Nephron (organoid): ENCODE measurements around the gene RASA1.

ENCODE experiments used
- H3K27ac Mint-ChIP-seq, 3 experiments: 2 replicates each; pipeline ENCODE4 v1.8.0; 2020; ENCODE audit warnings: mixed read lengths in 3 of 3, mild to moderate bottlenecking in 2 of 3, moderate library complexity in 1 of 3
- H3K27me3 Mint-ChIP-seq: 2 replicates; pipeline ENCODE4 v1.8.0; 2021; ENCODE audit warnings: low read depth, mild to moderate bottlenecking, moderate library complexity, mixed read lengths
- H3K36me3 Mint-ChIP-seq: 2 replicates; pipeline ENCODE4 v1.8.0; 2020; ENCODE audit warnings: low read depth, mixed read lengths
- H3K4me1 Mint-ChIP-seq: 2 replicates; pipeline ENCODE4 v1.8.0; 2020; ENCODE audit warnings: mixed read lengths
- H3K4me3 Mint-ChIP-seq, 3 experiments: 2 replicates each; pipeline ENCODE4 v1.8.0; 2020; ENCODE audit warnings: mild to moderate bottlenecking in 3 of 3, mixed read lengths in 3 of 3, moderate library complexity in 2 of 3
- H3K9me3 Mint-ChIP-seq: 2 replicates; pipeline ENCODE4 v1.8.0; 2020; ENCODE audit warnings: mixed read lengths
- CTCF ChIP-seq, 3 experiments: fragments of 200-600 bp; sonication (generic); IDR thresholded peaks; one replicate each; pipeline ENCODE4 v1.5.0; 2021; ENCODE audit warnings: antibody characterized with exemption in 3 of 3; ENCODE audit not compliant: unreplicated experiment in 3 of 3

RASA1 gene

GRCh38 chr5:87418506-87418905, 150.8 kb downstream of the RASA1 start:
- Mint-ChIP-seq H3K27me3 (no peaks in the 10 kb centered on the region), H3K27ac (no peak overlapping the region), H3K4me3 (no peak overlapping the region), H3K9me3 (no peaks in the 10 kb centered on the region), H3K4me1 (no peaks in the 10 kb centered on the region), H3K36me3 (no peaks in the 10 kb centered on the region)
- no peak for TF ChIP-seq CTCF (IDR thresholded peaks at IDR 0.05; ENCODE audit: unreplicated experiment in 3 of 3)

GRCh38 chr5:87421307-87421706, 153.6 kb downstream of the RASA1 start:
- H3K36me3 Mint-ChIP-seq = no peaks in the 10 kb centered on the region
- H3K27me3 Mint-ChIP-seq = no peaks in the 10 kb centered on the region
- H3K27ac Mint-ChIP-seq = no peak overlapping the region
- H3K4me1 Mint-ChIP-seq = no peaks in the 10 kb centered on the region
- H3K4me3 Mint-ChIP-seq = no peak overlapping the region
- no peak for TF ChIP-seq CTCF (IDR thresholded peaks at IDR 0.05; ENCODE audit: unreplicated experiment in 3 of 3)
- H3K9me3 Mint-ChIP-seq = no peaks in the 10 kb centered on the region

DNA sequence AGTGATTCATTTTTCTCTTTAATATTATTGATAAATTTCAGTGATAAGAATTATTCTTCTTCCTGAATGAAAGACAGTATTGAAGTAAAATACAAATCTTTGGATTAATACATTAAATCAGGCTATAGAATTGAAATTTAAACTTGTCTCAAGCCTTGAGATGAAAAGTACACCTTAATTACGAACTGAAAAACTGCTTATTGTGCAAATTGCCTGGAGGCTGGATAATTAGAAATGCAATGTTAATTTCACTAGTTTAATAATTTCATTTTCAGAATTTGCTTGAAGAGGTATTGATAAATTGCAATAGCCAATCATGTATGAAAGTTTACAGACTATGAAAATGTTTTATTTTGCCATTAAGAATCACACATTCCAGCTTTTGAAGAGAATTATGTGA, 156.1 kb downstream of the RASA1 start:
- Mint-ChIP-seq H3K4me1 (no peaks in the 10 kb centered on the region), H3K9me3 (no peaks in the 10 kb centered on the region), H3K27ac (no peak overlapping the region), H3K36me3 (no peaks in the 10 kb centered on the region), H3K4me3 (no peak overlapping the region), H3K27me3 (no peaks in the 10 kb centered on the region)
- no peak for TF ChIP-seq CTCF (IDR thresholded peaks at IDR 0.05; ENCODE audit: unreplicated experiment in 3 of 3)

DNA sequence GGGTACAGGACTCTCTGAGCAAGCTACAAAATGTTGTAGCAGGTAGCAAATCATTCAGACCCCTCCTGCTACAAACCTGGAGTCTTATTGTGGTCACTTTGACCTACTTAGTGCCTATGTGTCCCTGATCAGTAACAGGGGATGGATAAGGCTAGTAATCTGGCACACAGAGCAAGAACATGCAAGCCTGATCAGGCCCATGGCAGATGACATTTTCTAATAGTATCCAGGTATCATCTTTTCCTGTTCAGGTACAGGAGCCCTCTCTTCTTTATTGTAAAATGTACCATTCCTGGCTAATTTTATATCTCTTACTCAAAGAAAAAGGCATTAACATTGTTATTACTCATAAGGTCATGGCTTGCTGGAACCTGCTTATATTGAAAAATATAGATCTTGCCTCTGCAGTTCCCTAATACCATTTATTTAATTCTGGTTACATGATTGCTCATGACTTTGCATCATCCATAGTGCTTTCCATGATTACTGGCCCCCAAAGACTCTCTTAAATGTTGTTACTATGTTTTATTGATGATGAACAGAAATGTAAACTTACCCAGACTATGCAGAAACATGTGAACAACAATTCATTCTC, 163.3 kb downstream of the RASA1 start:
- Mint-ChIP-seq H3K27ac (no peak overlapping the region), H3K4me3 (no peak overlapping the region), H3K4me1 (no peaks in the 10 kb centered on the region), H3K27me3 (no peaks in the 10 kb centered on the region), H3K36me3 (no peaks in the 10 kb centered on the region), H3K9me3 (no peaks in the 10 kb centered on the region)
- no peak for TF ChIP-seq CTCF (IDR thresholded peaks at IDR 0.05; ENCODE audit: unreplicated experiment in 3 of 3)

DNA sequence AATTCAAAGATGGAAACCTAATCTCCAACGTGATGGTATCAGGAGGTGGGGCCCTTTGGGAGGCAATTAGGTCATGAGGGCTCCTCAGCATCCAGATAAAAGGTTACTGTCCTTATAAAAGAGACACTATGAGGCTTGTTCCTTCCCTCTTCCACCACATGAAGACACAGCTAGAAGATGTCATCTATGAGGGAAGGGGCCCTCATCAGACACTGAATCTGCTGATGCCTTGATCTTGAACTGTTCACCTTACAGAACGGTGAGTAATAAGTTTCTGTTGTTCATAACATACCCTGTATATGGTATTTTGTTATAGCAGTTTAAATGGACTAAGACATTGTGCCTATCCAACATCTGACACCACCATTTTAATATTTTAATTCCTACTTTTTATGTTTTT, 164.8 kb downstream of the RASA1 start:
- H3K4me3 Mint-ChIP-seq = no peak overlapping the region
- no peak overlapping the region for H3K27ac Mint-ChIP-seq
- H3K27me3 Mint-ChIP-seq = no peaks in the 10 kb centered on the region
- H3K9me3 Mint-ChIP-seq = no peaks in the 10 kb centered on the region
- no peaks in the 10 kb centered on the region for H3K4me1 Mint-ChIP-seq
- TF ChIP-seq CTCF (IDR thresholded peaks at IDR 0.05; ENCODE audit: unreplicated experiment in 3 of 3) = no peak
- H3K36me3 Mint-ChIP-seq = no peaks in the 10 kb centered on the region

DNA sequence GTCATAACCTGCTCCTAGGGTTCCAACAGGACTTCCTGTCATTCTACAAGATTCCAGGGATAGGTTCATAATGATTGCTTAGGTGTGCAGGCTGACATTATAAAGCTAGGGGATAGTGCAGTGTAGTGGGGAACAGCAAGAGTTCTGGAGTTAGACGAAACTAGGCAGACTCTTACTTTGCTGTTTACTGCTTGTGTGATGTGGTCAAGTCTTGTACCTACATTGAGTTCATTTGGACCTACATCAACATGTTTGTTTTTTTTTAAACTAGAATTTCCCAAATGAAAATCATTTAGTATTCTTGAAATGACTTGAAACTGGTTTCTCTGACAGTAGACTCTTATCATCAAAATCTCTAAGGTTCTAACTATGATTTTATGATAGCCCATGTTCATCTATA, 166.3 kb downstream of the RASA1 start:
- no peaks in the 10 kb centered on the region for H3K36me3 Mint-ChIP-seq
- no peaks in the 10 kb centered on the region for H3K27me3 Mint-ChIP-seq
- H3K4me1 Mint-ChIP-seq = no peaks in the 10 kb centered on the region
- no peak for TF ChIP-seq CTCF (IDR thresholded peaks at IDR 0.05; ENCODE audit: unreplicated experiment in 3 of 3)
- H3K9me3 Mint-ChIP-seq = peaks cover 3% of the 10 kb centered on the region
- H3K4me3 Mint-ChIP-seq = no peak overlapping the region
- H3K27ac Mint-ChIP-seq = no peak overlapping the region
